Right renal pelvis (tissue), 4 donors: Measurements from ENCODE around the gene PAWR. TPM values are rescaled to one million over a fixed set of nuclear protein-coding genes. Genes with fewer than 3 reads are reported as not detected.
"Not testable (repeated sequence)": the region's sequence is repeated elsewhere in the genome, so short reads cannot be mapped to it uniquely, and the experiment has no call there.

ENCODE experiments used
- DNase-seq, 4 donors: peaks; one replicate each; pipeline ENCODE4 v3.0.0-alpha.2; 2013; ENCODE audit warnings: low read depth in 4 of 4, low spot score in 3 of 4, missing footprints in 1 of 4
- polyA plus RNA-seq, 4 donors: library from polyadenylated mRNA; unstranded; fragments of 120-200 nt; gene quantifications; one replicate each; pipeline ENCODE4 v1.2.1, GENCODE V29; 2013; ENCODE audit not compliant: insufficient read length in 4 of 4

PAWR gene
- polyA plus RNA-seq, 4 donors: 57.6 to 97.5 (median 85.2) TPM

- DNase-seq: peak in 1 of 4 donors; percentile 22
Observed at GRCh38 chr12:79688376-79689060, 2.2 kb downstream of the PAWR start.

GRCh38 chr12:79687711-79688260, 3.0 kb downstream of the PAWR start:
- DNase-seq: peak in 1 of 4 donors; percentile 15

GRCh38 chr12:79686171-79686570, 4.6 kb downstream of the PAWR start:
- no peak for DNase-seq

GRCh38 chr12:79685068-79685467, 5.7 kb downstream of the PAWR start:
- DNase-seq: no peak

GRCh38 chr12:79684338-79684737, 6.4 kb downstream of the PAWR start:
- not testable (repeated sequence) for DNase-seq

GRCh38 chr12:79682593-79682992, 8.2 kb downstream of the PAWR start:
- no peak for DNase-seq

- no peak for DNase-seq
Observed at GRCh38 chr12:79681008-79681590, 9.7 kb downstream of the PAWR start.

GRCh38 chr12:79680051-79680450, 10.7 kb downstream of the PAWR start:
- DNase-seq: no peak

- DNase-seq: no peak
Observed at GRCh38 chr12:79678306-79678705, 12.5 kb downstream of the PAWR start.

GRCh38 chr12:79677672-79678071, 13.1 kb downstream of the PAWR start:
- no peak for DNase-seq

GRCh38 chr12:79676579-79676978, 14.2 kb downstream of the PAWR start:
- no peak for DNase-seq

- DNase-seq: no peak
Observed at GRCh38 chr12:79674629-79675028, 16.1 kb downstream of the PAWR start.

GRCh38 chr12:79673354-79673753, 17.4 kb downstream of the PAWR start:
- DNase-seq: no peak

GRCh38 chr12:79668113-79668512, 22.7 kb downstream of the PAWR start:
- no peak for DNase-seq

GRCh38 chr12:79665212-79665887, 25.4 kb downstream of the PAWR start:
- no peak for DNase-seq

- no peak for DNase-seq
Observed at GRCh38 chr12:79664518-79664917, 26.2 kb downstream of the PAWR start.

GRCh38 chr12:79662046-79662811, 28.5 kb downstream of the PAWR start:
- no peak for DNase-seq

GRCh38 chr12:79661629-79662028, 29.1 kb downstream of the PAWR start:
- no peak for DNase-seq

GRCh38 chr12:79659961-79660431, 30.8 kb downstream of the PAWR start:
- no peak for DNase-seq

GRCh38 chr12:79658221-79658620, 32.5 kb downstream of the PAWR start:
- no peak for DNase-seq

- no peak for DNase-seq
Observed at GRCh38 chr12:79657136-79657535, 33.6 kb downstream of the PAWR start.
